ENCODE data around the gene EML4. TPM values are rescaled to one million over a fixed set of nuclear protein-coding genes. Genes with fewer than 3 reads are reported as not detected.

Gene EML4
- total RNA-seq, 2 donors from 2014 or later = 4.4 to 9.3 TPM

GRCh38 chr2:42192652-42193566 lies 23.8 kb downstream of the EML4 start:
- DNase-seq (ENCODE audit: low spot score) = no peak
- peaks cover 0 to 10% of the 10 kb centered on the region in 2 donors for H3K4me1 ChIP-seq
- no peak for TF ChIP-seq CTCF (IDR thresholded peaks at IDR 0.05)
- H3K27me3 ChIP-seq = no peaks in the 10 kb centered on the region
- no peaks in the 10 kb centered on the region for H3K9me3 ChIP-seq
- H3K36me3 ChIP-seq = no peaks in the 10 kb centered on the region
- H3K27ac ChIP-seq = no peak overlapping the region
- H3K4me3 ChIP-seq = no peak overlapping the region

- H3K36me3 ChIP-seq = no peaks in the 10 kb centered on the region
These were observed 24.6 kb downstream of the EML4 start for GRCh38 chr2:42193722-42194187.

GRCh38 chr2:42194428-42194827 lies 25.3 kb downstream of the EML4 start:
- DNase-seq (ENCODE audit: low spot score) = no peak
- H3K4me1 ChIP-seq = peaks cover 0 to 10% of the 10 kb centered on the region in 2 donors
- no peak for TF ChIP-seq CTCF (IDR thresholded peaks at IDR 0.05)

More at GRCh38 chr2:42193722-42194187, 24.6 kb downstream of the EML4 start:
- Histone ChIP-seq H3K27me3 (no peaks in the 10 kb centered on the region), H3K9me3 (no peaks in the 10 kb centered on the region), H3K27ac (no peak overlapping the region), H3K4me1 (peaks cover 0 to 10% of the 10 kb centered on the region in 2 donors), H3K4me3 (no peak overlapping the region)
- DNase-seq (ENCODE audit: low spot score) = no peak
- TF ChIP-seq CTCF (IDR thresholded peaks at IDR 0.05) = no peak

GRCh38 chr2:42195559-42195958 lies 26.4 kb downstream of the EML4 start:
- no peaks in the 10 kb centered on the region for H3K9me3 ChIP-seq
- no peak overlapping the region for H3K27ac ChIP-seq
- H3K27me3 ChIP-seq = no peaks in the 10 kb centered on the region
- no peak for TF ChIP-seq CTCF (IDR thresholded peaks at IDR 0.05)
- DNase-seq (ENCODE audit: low spot score) = no peak
- peaks cover 0 to 13% of the 10 kb centered on the region in 2 donors for H3K4me1 ChIP-seq
- no peaks in the 10 kb centered on the region for H3K36me3 ChIP-seq
- no peak overlapping the region for H3K4me3 ChIP-seq

More at GRCh38 chr2:42194428-42194827, 25.3 kb downstream of the EML4 start:
- Histone ChIP-seq H3K27ac (no peak overlapping the region), H3K9me3 (no peaks in the 10 kb centered on the region), H3K4me3 (no peak overlapping the region), H3K27me3 (no peaks in the 10 kb centered on the region), H3K36me3 (no peaks in the 10 kb centered on the region)

GRCh38 chr2:42196070-42196402 lies 26.9 kb downstream of the EML4 start:
- DNase-seq (ENCODE audit: low spot score) = no peak

More at GRCh38 chr2:42196070-42196402, 26.9 kb downstream of the EML4 start:
- Histone ChIP-seq H3K9me3 (no peaks in the 10 kb centered on the region), H3K4me3 (no peak overlapping the region), H3K27me3 (no peaks in the 10 kb centered on the region), H3K36me3 (no peaks in the 10 kb centered on the region), H3K4me1 (peaks cover 0 to 18% of the 10 kb centered on the region in 2 donors), H3K27ac (no peak overlapping the region)
- TF ChIP-seq CTCF (IDR thresholded peaks at IDR 0.05) = no peak
